HEK293 (cell line): ENCODE data around the gene DLGAP4.

Source experiments
- BCL11B ChIP-seq: fragments of 450-650 bp; formaldehyde crosslinking; IDR thresholded peaks from 2 replicates; pipeline ENCODE4 v1.5.1; 2016; ENCODE audit warnings: low read depth, missing biosample characterization, missing genetic modification characterization
- EGR2 ChIP-seq: fragments of 450-650 bp; formaldehyde crosslinking; IDR thresholded peaks from 2 replicates; pipeline ENCODE4 v1.5.1; 2016; ENCODE audit warnings: low read depth, missing biosample characterization, missing genetic modification characterization
- GLIS2 ChIP-seq: fragments of 450-650 bp; formaldehyde crosslinking; IDR thresholded peaks from 2 replicates; pipeline ENCODE4 v1.5.1; 2016; ENCODE audit warnings: missing biosample characterization, missing genetic modification characterization
- KLF10 ChIP-seq: fragments of 450-650 bp; IDR thresholded peaks from 2 replicates; pipeline ENCODE4 v1.5.1; 2018; ENCODE audit warnings: missing biosample characterization, mild to moderate bottlenecking, missing genetic modification characterization
- MZF1 ChIP-seq: fragments of 450-650 bp; formaldehyde crosslinking; IDR thresholded peaks from 2 replicates; pipeline ENCODE4 v1.5.1; 2017; ENCODE audit warnings: missing biosample characterization, missing genetic modification characterization, borderline replicate concordance
- SCRT2 ChIP-seq: fragments of 450-650 bp; formaldehyde crosslinking; IDR thresholded peaks from 2 replicates; pipeline ENCODE4 v1.5.1; 2016; ENCODE audit warnings: missing biosample characterization, missing genetic modification characterization
- SETDB1 ChIP-seq: IDR thresholded peaks from one replicate; pipeline ENCODE4 v1.6.1; 2017; ENCODE audit warnings: mild to moderate bottlenecking, low read length, moderate library complexity, mixed read lengths; ENCODE audit not compliant: insufficient read length
- SP7 ChIP-seq: fragments of 450-650 bp; formaldehyde crosslinking; IDR thresholded peaks from 2 replicates; pipeline ENCODE4 v1.5.1; 2016; ENCODE audit warnings: missing biosample characterization, missing genetic modification characterization
- WT1 ChIP-seq: fragments of 450-650 bp; formaldehyde crosslinking; IDR thresholded peaks from 2 replicates; pipeline ENCODE4 v1.5.1; 2016; ENCODE audit warnings: missing biosample characterization, missing genetic modification characterization
- ZFP3 ChIP-seq: fragments of 450-650 bp; formaldehyde crosslinking; IDR thresholded peaks from 2 replicates; pipeline ENCODE4 v1.5.1; 2016; ENCODE audit warnings: low read depth, missing biosample characterization, missing genetic modification characterization
- ZNF121 ChIP-seq: fragments of 450-650 bp; formaldehyde crosslinking; IDR thresholded peaks from 2 replicates; pipeline ENCODE4 v1.5.1; 2016; ENCODE audit warnings: missing biosample characterization, missing genetic modification characterization
- ZNF138 ChIP-seq: fragments of 450-650 bp; formaldehyde crosslinking; IDR thresholded peaks from 2 replicates; pipeline ENCODE4 v1.5.1; 2016; ENCODE audit warnings: missing biosample characterization, missing genetic modification characterization, borderline replicate concordance
- ZNF302 ChIP-seq: fragments of 450-650 bp; formaldehyde crosslinking; IDR thresholded peaks from 2 replicates; pipeline ENCODE4 v1.5.1; 2016; ENCODE audit warnings: missing biosample characterization, missing genetic modification characterization, low read depth
- ZNF335 ChIP-seq: fragments of 450-650 bp; formaldehyde crosslinking; conservative IDR thresholded peaks from 2 replicates; pipeline ENCODE4 v1.5.1; 2016; ENCODE audit warnings: missing biosample characterization, missing genetic modification characterization
- ZNF341 ChIP-seq: fragments of 450-650 bp; formaldehyde crosslinking; IDR thresholded peaks from 2 replicates; pipeline ENCODE4; 2016; ENCODE audit warnings: low read depth, missing biosample characterization, missing genetic modification characterization
- ZNF366 ChIP-seq: fragments of 450-650 bp; formaldehyde crosslinking; conservative IDR thresholded peaks from 2 replicates; pipeline ENCODE4 v1.5.1; 2016; ENCODE audit warnings: missing biosample characterization, missing genetic modification characterization
- ZNF37A ChIP-seq: fragments of 450-650 bp; IDR thresholded peaks from 2 replicates; pipeline ENCODE4 v1.5.1; 2018; ENCODE audit warnings: missing biosample characterization, missing genetic modification characterization
- ZNF426 ChIP-seq: fragments of 450-650 bp; formaldehyde crosslinking; IDR thresholded peaks from 2 replicates; pipeline ENCODE4 v1.5.1; 2017; ENCODE audit warnings: missing biosample characterization, missing genetic modification characterization, mild to moderate bottlenecking, inconsistent platforms, moderate library complexity
- ZNF561 ChIP-seq: fragments of 450-650 bp; IDR thresholded peaks from 2 replicates; pipeline ENCODE4 v1.5.1; 2018; ENCODE audit warnings: missing biosample characterization, missing genetic modification characterization, borderline replicate concordance
- ZNF670 ChIP-seq: fragments of 450-650 bp; formaldehyde crosslinking; IDR thresholded peaks from 2 replicates; pipeline ENCODE4 v1.5.1; 2016; ENCODE audit warnings: missing biosample characterization, missing genetic modification characterization, low read depth
- ZNF791 ChIP-seq: fragments of 450-650 bp; formaldehyde crosslinking; IDR thresholded peaks from 2 replicates; pipeline ENCODE4 v1.5.1; 2016; ENCODE audit warnings: missing biosample characterization, missing genetic modification characterization
- TF ChIP-seq, protein P1 (sequence below): fragments of 450-650 bp; formaldehyde crosslinking; IDR thresholded peaks from 2 replicates; pipeline ENCODE4 v1.5.1; 2016; ENCODE audit warnings: missing biosample characterization, missing genetic modification characterization, borderline replicate concordance
- TF ChIP-seq, protein P2 (sequence below): fragments of 450-650 bp; formaldehyde crosslinking; IDR thresholded peaks from 2 replicates; pipeline ENCODE4 v1.5.1; 2016; ENCODE audit warnings: missing biosample characterization, missing genetic modification characterization
- TF ChIP-seq, protein P3 (sequence below): fragments of 450-650 bp; formaldehyde crosslinking; IDR thresholded peaks from 2 replicates; pipeline ENCODE4 v1.5.1; 2016; ENCODE audit warnings: missing biosample characterization, missing genetic modification characterization, low read depth
- TF ChIP-seq, protein P4 (sequence below): fragments of 450-650 bp; formaldehyde crosslinking; optimal IDR thresholded peaks from 2 replicates; pipeline ENCODE3; 2016; ENCODE audit warnings: missing biosample characterization, mild to moderate bottlenecking, missing genetic modification characterization
- TF ChIP-seq, protein P5 (sequence below): fragments of 450-650 bp; formaldehyde crosslinking; IDR thresholded peaks from 2 replicates; pipeline ENCODE4 v1.5.1; 2016; ENCODE audit warnings: missing biosample characterization, missing genetic modification characterization
- TF ChIP-seq, protein P6 (sequence below): fragments of 450-650 bp; formaldehyde crosslinking; IDR thresholded peaks from 2 replicates; pipeline ENCODE4; 2016; ENCODE audit warnings: missing biosample characterization, missing genetic modification characterization

Gene DLGAP4

DNA sequence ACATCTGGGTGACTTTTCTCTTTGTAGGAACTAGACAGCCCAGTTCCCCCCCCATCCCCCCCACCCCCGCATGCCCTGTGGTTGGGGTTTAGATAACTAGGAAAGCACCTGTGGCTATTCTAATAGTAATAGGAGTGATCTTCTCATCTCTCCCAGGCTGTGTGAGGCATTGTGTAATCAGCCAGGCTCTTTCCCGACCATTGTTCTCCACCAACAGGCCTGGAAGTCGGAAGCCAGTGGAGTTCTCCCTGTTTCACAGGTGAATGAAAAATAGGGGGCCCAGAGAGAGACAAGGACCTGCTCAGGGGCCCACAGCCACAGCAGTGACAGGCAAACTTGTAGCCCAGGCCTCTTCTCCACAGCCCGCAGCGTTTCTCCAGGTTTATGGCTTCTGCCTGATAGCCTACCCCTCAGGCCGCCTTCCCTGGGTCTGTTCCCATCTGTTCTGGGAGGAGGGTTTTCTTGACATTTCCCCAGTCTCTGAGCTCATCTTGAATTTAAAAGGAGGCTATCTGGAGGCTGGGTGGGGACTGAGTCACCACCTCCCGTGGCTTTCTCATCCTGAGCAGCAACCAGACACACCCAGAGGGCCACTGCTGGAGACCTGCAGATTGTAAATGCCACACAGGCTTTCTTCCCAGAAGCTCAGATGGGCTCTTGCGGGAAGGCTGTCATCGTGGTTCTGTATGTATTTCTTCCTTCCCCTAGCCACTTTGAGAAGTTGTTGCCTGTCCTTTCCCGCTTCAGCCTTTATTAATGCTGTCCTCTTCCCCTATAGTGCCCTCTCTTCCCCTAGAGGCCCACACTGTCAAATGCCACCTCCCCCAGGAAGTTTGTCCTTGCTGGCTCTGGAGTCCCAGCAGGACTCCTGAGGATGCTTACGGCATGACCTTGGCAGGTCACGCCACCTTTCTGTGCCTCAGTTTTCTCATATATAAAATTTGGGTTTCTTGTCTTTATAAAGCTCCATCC is 159.3 kb downstream of the DLGAP4 start (continued):
- TF ChIP-seq, protein P1, sequence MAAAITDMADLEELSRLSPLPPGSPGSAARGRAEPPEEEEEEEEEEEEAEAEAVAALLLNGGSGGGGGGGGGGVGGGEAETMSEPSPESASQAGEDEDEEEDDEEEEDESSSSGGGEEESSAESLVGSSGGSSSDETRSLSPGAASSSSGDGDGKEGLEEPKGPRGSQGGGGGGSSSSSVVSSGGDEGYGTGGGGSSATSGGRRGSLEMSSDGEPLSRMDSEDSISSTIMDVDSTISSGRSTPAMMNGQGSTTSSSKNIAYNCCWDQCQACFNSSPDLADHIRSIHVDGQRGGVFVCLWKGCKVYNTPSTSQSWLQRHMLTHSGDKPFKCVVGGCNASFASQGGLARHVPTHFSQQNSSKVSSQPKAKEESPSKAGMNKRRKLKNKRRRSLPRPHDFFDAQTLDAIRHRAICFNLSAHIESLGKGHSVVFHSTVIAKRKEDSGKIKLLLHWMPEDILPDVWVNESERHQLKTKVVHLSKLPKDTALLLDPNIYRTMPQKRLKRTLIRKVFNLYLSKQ (tag by site-specific recombination): no peak
- peak; percentile 84 for TF ChIP-seq KLF10 (tag by site-specific recombination)
- TF ChIP-seq ZNF561 (tag by site-specific recombination): peak; percentile 83; the same call in 1 of the 2 replicates
- TF ChIP-seq, protein P2, sequence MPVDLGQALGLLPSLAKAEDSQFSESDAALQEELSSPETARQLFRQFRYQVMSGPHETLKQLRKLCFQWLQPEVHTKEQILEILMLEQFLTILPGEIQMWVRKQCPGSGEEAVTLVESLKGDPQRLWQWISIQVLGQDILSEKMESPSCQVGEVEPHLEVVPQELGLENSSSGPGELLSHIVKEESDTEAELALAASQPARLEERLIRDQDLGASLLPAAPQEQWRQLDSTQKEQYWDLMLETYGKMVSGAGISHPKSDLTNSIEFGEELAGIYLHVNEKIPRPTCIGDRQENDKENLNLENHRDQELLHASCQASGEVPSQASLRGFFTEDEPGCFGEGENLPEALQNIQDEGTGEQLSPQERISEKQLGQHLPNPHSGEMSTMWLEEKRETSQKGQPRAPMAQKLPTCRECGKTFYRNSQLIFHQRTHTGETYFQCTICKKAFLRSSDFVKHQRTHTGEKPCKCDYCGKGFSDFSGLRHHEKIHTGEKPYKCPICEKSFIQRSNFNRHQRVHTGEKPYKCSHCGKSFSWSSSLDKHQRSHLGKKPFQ (tag by site-specific recombination): no peak
- no peak for TF ChIP-seq EGR2 (tag by site-specific recombination)
- TF ChIP-seq ZFP3 (tag by site-specific recombination): no peak
- no peak for TF ChIP-seq MZF1
- TF ChIP-seq, protein P3, sequence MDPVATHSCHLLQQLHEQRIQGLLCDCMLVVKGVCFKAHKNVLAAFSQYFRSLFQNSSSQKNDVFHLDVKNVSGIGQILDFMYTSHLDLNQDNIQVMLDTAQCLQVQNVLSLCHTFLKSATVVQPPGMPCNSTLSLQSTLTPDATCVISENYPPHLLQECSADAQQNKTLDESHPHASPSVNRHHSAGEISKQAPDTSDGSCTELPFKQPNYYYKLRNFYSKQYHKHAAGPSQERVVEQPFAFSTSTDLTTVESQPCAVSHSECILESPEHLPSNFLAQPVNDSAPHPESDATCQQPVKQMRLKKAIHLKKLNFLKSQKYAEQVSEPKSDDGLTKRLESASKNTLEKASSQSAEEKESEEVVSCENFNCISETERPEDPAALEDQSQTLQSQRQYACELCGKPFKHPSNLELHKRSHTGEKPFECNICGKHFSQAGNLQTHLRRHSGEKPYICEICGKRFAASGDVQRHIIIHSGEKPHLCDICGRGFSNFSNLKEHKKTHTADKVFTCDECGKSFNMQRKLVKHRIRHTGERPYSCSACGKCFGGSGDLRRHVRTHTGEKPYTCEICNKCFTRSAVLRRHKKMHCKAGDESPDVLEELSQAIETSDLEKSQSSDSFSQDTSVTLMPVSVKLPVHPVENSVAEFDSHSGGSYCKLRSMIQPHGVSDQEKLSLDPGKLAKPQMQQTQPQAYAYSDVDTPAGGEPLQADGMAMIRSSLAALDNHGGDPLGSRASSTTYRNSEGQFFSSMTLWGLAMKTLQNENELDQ (tag by site-specific recombination): no peak
- TF ChIP-seq GLIS2 (tag by site-specific recombination): peak; percentile 85
- peak; percentile 65; the same call in 1 of the 2 replicates for TF ChIP-seq SCRT2
- TF ChIP-seq ZNF121 (tag by site-specific recombination): no peak
- no peak for TF ChIP-seq WT1 (tag by site-specific recombination)
- TF ChIP-seq SETDB1: no peak
- TF ChIP-seq ZNF670 (tag by site-specific recombination): no peak
- TF ChIP-seq, protein P4, sequence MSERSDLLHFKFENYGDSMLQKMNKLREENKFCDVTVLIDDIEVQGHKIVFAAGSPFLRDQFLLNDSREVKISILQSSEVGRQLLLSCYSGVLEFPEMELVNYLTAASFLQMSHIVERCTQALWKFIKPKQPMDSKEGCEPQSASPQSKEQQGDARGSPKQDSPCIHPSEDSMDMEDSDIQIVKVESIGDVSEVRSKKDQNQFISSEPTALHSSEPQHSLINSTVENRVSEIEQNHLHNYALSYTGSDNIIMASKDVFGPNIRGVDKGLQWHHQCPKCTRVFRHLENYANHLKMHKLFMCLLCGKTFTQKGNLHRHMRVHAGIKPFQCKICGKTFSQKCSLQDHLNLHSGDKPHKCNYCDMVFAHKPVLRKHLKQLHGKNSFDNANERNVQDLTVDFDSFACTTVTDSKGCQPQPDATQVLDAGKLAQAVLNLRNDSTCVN (tag by site-specific recombination): no peak
- no peak for TF ChIP-seq ZNF791 (tag by site-specific recombination)
- TF ChIP-seq BCL11B (tag by site-specific recombination): no peak
- no peak for TF ChIP-seq ZNF302 (tag by site-specific recombination)
- no peak for TF ChIP-seq ZNF426
- peak; percentile 89 for TF ChIP-seq SP7 (tag by site-specific recombination)
- TF ChIP-seq ZNF335 (tag by site-specific recombination): peak; percentile 59
- peak; percentile 66 for TF ChIP-seq ZNF366 (tag by site-specific recombination)
- TF ChIP-seq, protein P5, sequence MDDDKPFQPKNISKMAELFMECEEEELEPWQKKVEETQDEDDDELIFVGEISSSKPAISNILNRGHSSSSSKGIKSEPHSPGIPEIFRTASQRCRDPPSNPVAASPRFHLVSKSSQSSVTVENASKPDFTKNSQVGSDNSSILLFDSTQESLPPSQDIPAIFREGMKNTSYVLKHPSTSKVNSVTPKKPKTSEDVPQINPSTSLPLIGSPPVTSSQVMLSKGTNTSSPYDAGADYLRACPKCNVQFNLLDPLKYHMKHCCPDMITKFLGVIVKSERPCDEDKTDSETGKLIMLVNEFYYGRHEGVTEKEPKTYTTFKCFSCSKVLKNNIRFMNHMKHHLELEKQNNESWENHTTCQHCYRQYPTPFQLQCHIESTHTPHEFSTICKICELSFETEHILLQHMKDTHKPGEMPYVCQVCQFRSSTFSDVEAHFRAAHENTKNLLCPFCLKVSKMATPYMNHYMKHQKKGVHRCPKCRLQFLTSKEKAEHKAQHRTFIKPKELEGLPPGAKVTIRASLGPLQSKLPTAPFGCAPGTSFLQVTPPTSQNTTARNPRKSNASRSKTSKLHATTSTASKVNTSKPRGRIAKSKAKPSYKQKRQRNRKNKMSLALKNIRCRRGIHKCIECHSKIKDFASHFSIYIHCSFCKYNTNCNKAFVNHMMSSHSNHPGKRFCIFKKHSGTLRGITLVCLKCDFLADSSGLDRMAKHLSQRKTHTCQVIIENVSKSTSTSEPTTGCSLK (tag by site-specific recombination): no peak
- TF ChIP-seq ZNF341 (tag by site-specific recombination): no peak; the same call in 1 of the 2 replicates
- TF ChIP-seq, protein P6, sequence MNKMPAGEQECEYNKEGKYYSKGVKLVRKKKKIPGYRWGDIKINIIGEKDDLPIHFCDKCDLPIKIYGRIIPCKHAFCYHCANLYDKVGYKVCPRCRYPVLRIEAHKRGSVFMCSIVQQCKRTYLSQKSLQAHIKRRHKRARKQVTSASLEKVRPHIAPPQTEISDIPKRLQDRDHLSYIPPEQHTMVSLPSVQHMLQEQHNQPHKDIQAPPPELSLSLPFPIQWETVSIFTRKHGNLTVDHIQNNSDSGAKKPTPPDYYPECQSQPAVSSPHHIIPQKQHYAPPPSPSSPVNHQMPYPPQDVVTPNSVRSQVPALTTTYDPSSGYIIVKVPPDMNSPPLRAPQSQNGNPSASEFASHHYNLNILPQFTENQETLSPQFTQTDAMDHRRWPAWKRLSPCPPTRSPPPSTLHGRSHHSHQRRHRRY (tag by site-specific recombination): no peak
- no peak for TF ChIP-seq ZNF37A (tag by site-specific recombination)
- TF ChIP-seq ZNF138 (tag by site-specific recombination): no peak
